ENCODE data around the gene APPL1. TPM values are rescaled to one million over a fixed set of nuclear protein-coding genes. Genes with fewer than 3 reads are reported as not detected.

Gene APPL1
- total and polyA plus RNA-seq, 9 of the 15 experiments (the other 6 are each of a cell fraction or from before 2014, with no cell fraction given), result 2.8 to 12.3 (median 7.1) TPM

- TF ChIP-seq E2F8 (IDR thresholded peaks at IDR 0.05; ENCODE audit: low read depth, partially characterized antibody) (no peak), KLF16 (IDR thresholded peaks at IDR 0.05) (no peak), EHMT2 (IDR thresholded peaks at IDR 0.05) (no peak), SP1 (CRISPR knock-in tag; IDR thresholded peaks at IDR 0.05) (no peak), HINFP (tag; conservative IDR thresholded peaks at IDR 0.05; ENCODE audit: low read depth) (no peak), NUFIP1 (IDR thresholded peaks at IDR 0.05; ENCODE audit: partially characterized antibody) (no peak), CREB3L1 (IDR thresholded peaks at IDR 0.05; ENCODE audit: borderline replicate concordance, low read depth) (no peak), CXXC5 (CRISPR knock-in tag; IDR thresholded peaks at IDR 0.05) (no peak), CEBPZ (IDR thresholded peaks at IDR 0.05; ENCODE audit: borderline replicate concordance, low read depth, low read length) (no peak), PRMT5 (CRISPR knock-in tag; IDR thresholded peaks at IDR 0.05) (no peak), ELF2 (CRISPR knock-in tag; IDR thresholded peaks at IDR 0.05) (no peak), PPARD (CRISPR knock-in tag; IDR thresholded peaks at IDR 0.05) (no peak), EZH2 (IDR thresholded peaks at IDR 0.05; ENCODE audit: borderline replicate concordance, low read depth, low read length) (no peak), CTCF (IDR thresholded peaks at IDR 0.05 in 2 of 3, conservative IDR thresholded peaks at IDR 0.05 in 1 of 3; ENCODE audit: insufficient read depth in 2 of 3, low read depth in 1 of 3, low read length in 3 of 3) (no peak), RNF219 (CRISPR knock-in tag; IDR thresholded peaks at IDR 0.05) (no peak)
Observed at GRCh38 chr3:57314204-57314603, 86.7 kb downstream of the APPL1 start (continued).

Data from K562 (cell line).